CD1c-positive myeloid dendritic cell (primary cell): ENCODE results near the gene PSD4.
A peak's percentile ranks its signal among the peaks of the same experiment; 100 is the strongest.

ENCODE experiments used
- DNase-seq: peaks from one replicate; pipeline ENCODE4 v3.0.0-alpha.2; 2016; ENCODE audit errors: extremely low spot score

The PSD4 gene

GRCh38 chr2:113173542-113174375 is at the start of gene PSD4:
Gene PSD4, plus strand, starts transcription at chr2:113173971. Its CDS starts 8,486 bp downstream, at chr2:113182457.
- DNase-seq = peak; percentile 85

- DNase-seq = peak; percentile 91
These were observed 49.4 kb upstream of the PSD4 start for GRCh38 chr2:113124181-113124961.

DNA sequence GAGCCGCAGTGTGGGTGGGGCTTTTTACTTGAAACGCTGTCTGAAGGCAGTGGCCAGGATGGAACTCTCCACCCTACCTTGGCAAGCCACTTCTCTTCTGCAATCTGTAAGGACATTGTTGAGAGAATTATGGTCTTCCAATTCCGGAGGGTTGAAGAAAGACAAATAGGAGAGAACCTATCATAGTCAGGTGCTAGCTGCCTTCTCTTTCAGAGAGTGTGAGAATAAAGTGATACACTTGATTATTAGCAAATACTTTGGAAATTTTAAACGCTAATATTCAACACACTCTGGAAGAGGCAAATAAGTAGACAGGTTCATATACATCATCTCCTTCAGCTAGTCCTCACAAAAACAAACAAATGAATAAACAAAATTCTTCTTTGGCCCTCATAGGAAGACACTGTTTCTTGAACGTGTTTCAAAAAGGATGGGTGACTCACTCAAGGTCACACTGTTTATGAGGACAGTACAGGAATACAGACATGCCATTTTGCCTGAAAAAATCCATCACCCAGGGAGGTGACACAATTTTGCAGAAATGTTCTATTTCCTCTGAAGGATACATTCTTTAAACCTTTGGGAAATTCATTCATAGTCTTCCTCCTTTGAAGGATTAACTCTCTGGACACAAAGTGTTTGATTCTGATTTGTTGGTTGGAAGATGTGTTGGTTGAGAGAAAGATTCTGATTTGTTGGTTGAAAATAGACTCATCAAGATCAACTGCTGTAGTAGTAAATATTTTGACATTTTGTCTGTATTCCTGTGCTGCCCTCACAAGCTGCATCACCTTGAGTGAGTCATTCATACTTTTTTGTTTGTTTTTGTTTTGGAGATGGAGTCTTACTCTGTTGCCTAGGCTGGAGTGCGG is 48.6 kb upstream of the PSD4 start:
- peak; percentile 66 for DNase-seq

- peak; percentile 89 for DNase-seq
These were observed 46.7 kb upstream of the PSD4 start, which contains the start of gene IL1RN for GRCh38 chr2:113126845-113127645. Gene IL1RN, plus strand, starts transcription at chr2:113127598. Its CDS starts 27 bp downstream, at chr2:113127625.

DNA sequence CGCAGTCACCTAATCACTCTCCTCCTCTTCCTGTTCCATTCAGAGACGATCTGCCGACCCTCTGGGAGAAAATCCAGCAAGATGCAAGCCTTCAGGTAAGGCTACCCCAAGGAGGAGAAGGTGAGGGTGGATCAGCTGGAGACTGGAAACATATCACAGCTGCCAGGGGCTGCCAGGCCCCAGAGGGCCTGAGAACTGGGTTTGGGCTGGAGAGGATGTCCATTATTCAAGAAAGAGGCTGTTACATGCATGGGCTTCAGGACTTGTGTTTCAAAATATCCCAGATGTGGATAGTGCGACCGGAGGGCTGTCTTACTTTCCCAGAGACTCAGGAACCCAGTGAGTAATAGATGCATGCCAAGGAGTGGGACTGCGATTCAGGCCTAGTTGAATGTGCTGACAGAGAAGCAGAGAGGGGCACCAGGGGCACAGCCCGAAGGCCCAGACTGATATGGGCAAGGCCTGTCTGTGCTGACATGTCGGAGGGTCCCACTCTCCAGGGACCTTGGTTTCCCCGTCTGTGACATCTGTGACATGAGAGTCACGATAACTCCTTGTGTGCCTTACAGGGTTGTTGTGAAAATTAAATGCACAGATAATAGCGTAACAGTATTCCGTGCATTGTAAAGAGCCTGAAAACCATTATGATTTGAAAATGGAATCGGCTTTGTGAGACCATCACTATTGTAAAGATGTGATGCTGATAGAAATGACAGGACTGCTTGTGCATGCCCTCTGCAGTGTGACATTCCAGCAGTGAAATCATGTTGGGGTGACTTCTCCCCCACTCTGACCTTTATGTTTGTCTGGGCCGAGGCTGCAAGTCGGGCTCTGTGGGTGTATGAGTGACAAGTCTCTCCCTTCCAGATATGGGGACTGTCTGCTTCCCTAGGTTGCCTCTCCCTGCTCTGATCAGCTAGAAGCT is 45.9 kb upstream of the PSD4 start:
- DNase-seq = peak; percentile 57

- DNase-seq = no peak
These were observed 44.2 kb upstream of the PSD4 start for GRCh38 chr2:113129519-113130078.

DNA sequence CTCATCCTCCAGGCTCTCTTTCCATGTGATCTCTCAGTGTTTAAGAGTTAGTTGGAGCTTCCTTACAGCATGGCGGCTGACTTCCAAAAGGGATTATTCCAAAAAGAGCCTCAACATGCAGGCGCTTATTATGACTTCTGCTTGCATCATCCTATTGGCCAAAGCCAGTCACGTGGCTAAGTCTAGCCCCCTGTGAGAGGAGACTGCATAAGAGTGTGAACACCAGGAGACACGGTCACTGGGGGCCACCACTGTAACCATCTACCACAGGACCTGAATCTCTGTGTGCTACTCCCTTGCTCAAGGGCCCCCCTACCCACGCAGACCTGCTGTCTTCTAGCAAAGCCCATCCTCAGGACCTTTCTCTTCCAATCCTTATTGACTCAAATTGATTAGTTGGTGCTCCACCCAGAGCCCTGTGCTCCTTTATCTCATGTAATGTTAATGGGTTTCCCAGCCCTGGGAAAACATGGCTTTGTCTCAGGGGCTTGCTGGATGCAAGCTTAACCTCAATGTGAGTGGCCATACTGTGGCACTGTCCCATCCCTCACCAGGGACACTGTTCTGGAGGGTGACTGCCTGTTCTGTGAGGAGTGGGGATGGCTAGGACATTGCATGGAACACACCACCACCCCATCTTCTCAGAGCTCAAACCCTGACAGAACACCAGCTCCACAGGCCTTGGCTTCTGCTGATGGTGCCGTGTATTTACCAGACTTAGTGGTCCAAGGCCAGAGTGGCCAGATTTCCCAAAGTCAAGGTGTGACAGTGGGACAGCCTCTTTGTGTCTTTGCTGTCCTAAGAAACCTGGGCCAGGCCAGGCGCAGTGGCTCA is 42.2 kb upstream of the PSD4 start:
- no peak for DNase-seq

GRCh38 chr2:113132414-113133021 is 41.3 kb upstream of the PSD4 start:
- DNase-seq = no peak

GRCh38 chr2:113133704-113134598 is 39.8 kb upstream of the PSD4 start:
- no peak for DNase-seq

DNA sequence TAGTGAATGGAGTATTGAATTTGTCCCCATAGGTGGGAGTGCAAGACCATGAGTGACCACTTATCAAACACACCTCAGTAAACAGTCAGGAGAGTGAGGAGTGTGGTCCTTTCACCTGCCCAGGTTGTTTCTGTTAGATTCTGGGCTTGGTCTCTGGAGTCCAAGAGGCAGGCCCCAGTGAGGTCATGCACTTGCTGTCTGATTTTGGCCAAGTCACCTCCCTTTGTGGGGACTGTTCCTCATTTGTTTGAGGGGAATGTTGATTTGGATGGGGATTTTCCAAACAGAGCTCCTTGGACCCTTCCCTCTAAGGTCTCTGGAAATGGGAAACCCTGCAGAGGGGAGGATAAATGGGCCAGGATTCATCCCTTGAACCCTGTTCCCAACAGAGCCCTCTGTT is 39.1 kb upstream of the PSD4 start:
- DNase-seq = peak; percentile 28

DNA sequence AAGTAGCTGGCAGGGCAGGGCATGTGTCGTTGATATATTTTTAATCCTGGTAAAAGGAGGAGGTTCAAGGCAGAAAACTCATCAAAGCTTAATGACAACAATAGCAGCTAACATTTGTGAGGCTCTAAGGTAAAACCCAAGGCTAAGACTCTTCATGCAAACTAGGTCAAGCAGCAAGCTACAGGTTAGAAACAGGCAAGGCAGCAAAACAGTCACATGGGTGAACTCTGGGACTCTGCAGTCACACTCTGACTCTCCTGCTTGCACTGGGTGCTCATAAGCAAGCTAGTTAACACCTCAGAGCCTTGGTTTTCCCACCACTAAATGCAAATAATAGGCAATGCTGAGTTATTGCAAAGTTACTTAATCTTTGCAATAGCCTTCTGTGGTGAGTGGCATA is 38.5 kb upstream of the PSD4 start:
- DNase-seq = no peak

GRCh38 chr2:113136828-113137775 is 36.7 kb upstream of the PSD4 start:
- DNase-seq = peak; percentile 64

- no peak for DNase-seq
These were observed 35.9 kb upstream of the PSD4 start for GRCh38 chr2:113137827-113138226.

GRCh38 chr2:113138428-113139322 is 35.1 kb upstream of the PSD4 start:
- peak; percentile 84 for DNase-seq

DNA sequence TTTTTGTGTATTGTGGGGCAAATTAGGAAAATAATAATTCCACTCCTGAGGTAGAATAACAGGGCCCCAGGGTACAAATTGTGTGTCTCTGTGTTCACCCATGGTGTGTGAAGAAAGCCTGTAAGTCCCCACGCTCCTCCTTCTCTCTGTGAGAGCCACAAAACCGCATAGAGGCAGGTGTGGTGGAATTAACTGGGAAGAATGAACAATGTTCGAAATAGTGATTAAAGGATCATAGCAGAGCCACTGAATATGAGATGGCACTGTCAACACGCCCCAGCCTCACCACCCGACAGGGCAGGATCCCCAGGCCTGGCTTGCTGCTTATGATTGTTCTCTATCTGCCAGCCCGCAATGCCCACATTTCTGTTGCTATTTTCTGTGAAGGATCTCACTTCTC is 32.3 kb upstream of the PSD4 start:
- no peak for DNase-seq
